Dedifferentiated amniotic fluid mesenchymal stem cell (primary cell): ENCODE data around the gene ERFE.

ENCODE experiments used
- DNase-seq: peaks from one replicate; pipeline ENCODE4 v3.0.0-alpha.2; 2016; ENCODE audit errors: extremely low spot score

Gene ERFE

DNA sequence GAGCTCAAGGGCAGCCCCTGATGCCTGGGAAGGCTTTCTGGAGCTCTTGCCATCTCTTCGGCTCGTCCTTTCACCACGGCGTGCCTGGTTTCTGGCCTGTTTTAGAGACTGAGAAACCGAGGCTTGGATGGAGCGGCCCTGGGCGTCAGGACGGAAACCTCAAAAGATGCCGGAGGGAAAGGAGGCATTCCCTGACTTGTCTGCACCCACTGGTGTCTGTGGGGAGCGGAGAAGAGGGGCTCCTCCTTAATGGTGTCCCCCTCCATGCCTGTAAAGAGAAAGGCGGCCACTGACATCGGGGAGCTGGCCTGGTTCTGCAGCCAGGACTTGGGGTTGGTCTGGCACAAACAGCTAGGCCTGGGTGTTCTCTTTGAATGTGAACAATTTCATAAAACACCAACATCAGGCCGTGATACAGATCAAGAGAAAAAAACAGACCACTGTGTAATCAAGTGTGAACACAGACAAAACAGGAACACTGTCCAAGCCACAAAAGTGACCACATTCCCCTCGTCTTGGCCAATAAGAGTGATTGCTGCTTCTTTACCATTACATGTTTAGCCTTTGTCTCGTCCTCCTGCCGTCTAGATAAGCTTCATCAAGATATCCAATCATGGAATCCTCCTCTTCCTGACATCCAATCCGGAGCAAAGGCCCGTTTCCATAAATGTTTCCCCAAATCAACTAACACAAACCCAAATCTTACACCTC is 45.4 kb downstream of the ERFE start:
- DNase-seq = no peak

DNA sequence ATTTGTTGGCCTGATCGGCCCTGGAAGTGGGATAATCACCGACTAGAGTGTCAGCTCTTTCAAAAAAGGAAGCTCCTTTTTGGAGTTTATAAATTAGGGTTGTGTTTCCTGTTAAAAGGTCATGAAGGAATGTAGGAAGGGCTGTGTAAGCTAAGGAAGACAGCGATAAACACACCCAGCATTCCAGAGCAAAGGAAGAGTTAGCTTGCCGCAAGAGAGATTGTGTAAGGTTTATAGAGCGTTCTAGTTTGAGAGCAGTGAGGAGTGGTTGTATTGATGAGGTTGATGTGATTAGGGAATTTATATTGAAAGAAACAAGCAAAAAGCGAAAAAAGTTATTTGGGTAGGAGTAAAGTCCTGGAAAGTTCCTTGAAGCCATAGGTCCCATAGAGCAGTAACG is 48.2 kb downstream of the ERFE start:
- no peak for DNase-seq

DNA sequence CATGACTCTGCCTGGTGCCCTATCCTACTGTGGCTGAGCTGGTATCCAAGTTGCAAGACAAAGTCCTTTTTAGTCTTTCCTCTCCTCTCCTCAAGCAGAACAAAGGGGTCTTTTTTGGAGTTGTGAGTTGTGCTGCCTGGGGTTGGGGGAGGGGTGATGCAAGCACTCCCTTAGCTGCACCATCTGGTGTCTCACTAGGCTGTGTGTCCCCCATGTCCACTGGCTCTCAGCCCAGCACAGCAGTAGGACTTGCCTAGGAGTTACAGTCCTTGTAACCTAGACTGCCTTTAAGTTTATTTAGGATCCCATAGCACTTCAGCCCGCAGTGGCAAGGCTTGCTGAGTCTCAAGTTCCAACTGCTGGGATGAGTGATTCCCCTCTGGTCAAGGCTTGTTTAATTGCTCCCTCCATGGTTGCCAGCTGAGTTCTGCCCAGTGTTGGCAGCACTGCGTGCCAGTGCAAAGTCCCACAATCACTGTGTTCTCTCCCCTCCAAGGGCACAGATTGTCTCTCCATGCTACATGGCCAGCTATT is 57.9 kb downstream of the ERFE start:
- no peak for DNase-seq
